ENCODE results near the gene POLR2B. TPM values are rescaled to one million over a fixed set of nuclear protein-coding genes. Genes with fewer than 3 reads are reported as not detected.

The POLR2B gene
- total and polyA plus RNA-seq, 8 donors, result 18.5 to 446 (median 60.9) TPM

DNA sequence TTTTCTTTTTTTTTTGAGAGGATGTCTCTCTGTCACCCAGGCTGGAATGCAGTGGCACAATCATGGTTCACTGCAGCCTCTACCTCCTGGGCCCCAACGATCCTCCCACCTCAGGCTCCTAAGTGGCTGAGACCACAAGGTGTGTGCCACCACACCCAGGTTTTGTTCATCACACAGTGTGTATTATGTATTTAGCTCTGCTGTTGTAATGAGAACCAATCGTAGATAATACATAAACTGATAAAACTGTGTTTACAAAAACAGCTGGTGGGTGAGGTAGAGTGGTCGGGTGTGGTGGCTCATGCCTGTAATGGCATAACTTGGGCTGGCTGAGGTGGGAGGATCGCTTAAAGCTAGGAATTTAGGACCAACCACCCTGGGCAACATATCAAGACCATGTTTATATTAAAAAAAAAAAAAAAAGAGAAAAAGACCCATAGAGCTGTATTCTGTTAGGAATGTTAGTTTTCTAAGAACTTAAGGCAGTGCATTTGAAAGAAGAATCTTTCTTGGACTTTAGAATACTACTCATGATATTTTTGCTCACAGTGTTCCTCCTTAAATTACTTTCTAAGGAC, 34.9 kb downstream of the POLR2B start:
- TF ChIP-seq, protein P1, sequence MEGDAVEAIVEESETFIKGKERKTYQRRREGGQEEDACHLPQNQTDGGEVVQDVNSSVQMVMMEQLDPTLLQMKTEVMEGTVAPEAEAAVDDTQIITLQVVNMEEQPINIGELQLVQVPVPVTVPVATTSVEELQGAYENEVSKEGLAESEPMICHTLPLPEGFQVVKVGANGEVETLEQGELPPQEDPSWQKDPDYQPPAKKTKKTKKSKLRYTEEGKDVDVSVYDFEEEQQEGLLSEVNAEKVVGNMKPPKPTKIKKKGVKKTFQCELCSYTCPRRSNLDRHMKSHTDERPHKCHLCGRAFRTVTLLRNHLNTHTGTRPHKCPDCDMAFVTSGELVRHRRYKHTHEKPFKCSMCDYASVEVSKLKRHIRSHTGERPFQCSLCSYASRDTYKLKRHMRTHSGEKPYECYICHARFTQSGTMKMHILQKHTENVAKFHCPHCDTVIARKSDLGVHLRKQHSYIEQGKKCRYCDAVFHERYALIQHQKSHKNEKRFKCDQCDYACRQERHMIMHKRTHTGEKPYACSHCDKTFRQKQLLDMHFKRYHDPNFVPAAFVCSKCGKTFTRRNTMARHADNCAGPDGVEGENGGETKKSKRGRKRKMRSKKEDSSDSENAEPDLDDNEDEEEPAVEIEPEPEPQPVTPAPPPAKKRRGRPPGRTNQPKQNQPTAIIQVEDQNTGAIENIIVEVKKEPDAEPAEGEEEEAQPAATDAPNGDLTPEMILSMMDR (IDR thresholded peaks at IDR 0.05), result no peak
- no peak for TF ChIP-seq POLR2A (IDR thresholded peaks at IDR 0.05)
- TF ChIP-seq POLR2AphosphoS5 (IDR thresholded peaks at IDR 0.05), result no peak
- TF ChIP-seq EP300 (IDR thresholded peaks at IDR 0.05), result no peak
- H3K36me3 ChIP-seq, result peaks cover 52 to 100% (median 100%) of the 10 kb centered on the region in 4 donors
- intact Hi-C loops (cut with DNase I; ENCODE audit: low total_unique reads), result no loop called here
- no peak for DNase-seq
- WGBS, 5 donors, result 51 to 60% (median 52%) methylated on average over 4 of the region's 4 CpGs
- no peak overlapping the region for H3K4me3 ChIP-seq
- H3K27ac ChIP-seq, result no peak overlapping the region
- no peaks in the 10 kb centered on the region for H3K4me1 ChIP-seq
- no peaks in the 10 kb centered on the region for H3K9me3 ChIP-seq
- no peaks in the 10 kb centered on the region for H3K27me3 ChIP-seq

- no peaks in the 10 kb centered on the region for H3K9me3 ChIP-seq
- no peak overlapping the region for H3K4me3 ChIP-seq
- intact Hi-C loops (cut with DNase I; ENCODE audit: low total_unique reads), result no loop called here
- DNase-seq, result no peak
- H3K27ac ChIP-seq, result no peak overlapping the region
- no peaks in the 10 kb centered on the region for H3K27me3 ChIP-seq
- peaks cover 49 to 100% (median 99%) of the 10 kb centered on the region in 4 donors for H3K36me3 ChIP-seq
- TF ChIP-seq EP300 (IDR thresholded peaks at IDR 0.05), result no peak
- no peak for TF ChIP-seq POLR2A (IDR thresholded peaks at IDR 0.05)
- no peak for TF ChIP-seq POLR2AphosphoS5 (IDR thresholded peaks at IDR 0.05)
- TF ChIP-seq, protein P1 (IDR thresholded peaks at IDR 0.05), result no peak
- peaks cover 0 to 10% (median 0%) of the 10 kb centered on the region in 4 donors for H3K4me1 ChIP-seq
Measured at GRCh38 chr4:57018980-57019379, 40.3 kb downstream of the POLR2B start.

GRCh38 chr4:57020467-57021101, 41.9 kb downstream of the POLR2B start:
- 81 to 94% (median 93%) methylated on average over 5 of the region's 5 CpGs for WGBS, 5 donors
- H3K9me3 ChIP-seq, result no peaks in the 10 kb centered on the region
- no peaks in the 10 kb centered on the region for H3K27me3 ChIP-seq
- intact Hi-C loops (cut with DNase I; ENCODE audit: low total_unique reads), result no loop called here
- H3K4me3 ChIP-seq, result no peak overlapping the region
- DNase-seq, result no peak
- H3K4me1 ChIP-seq, result peaks cover 0 to 10% (median 0%) of the 10 kb centered on the region in 4 donors
- H3K27ac ChIP-seq, result peak overlapping the region in 1 of 5 donors; percentile 7
- H3K36me3 ChIP-seq, result peaks cover 45 to 100% (median 99%) of the 10 kb centered on the region in 4 donors
- TF ChIP-seq EP300 (IDR thresholded peaks at IDR 0.05), result no peak
- TF ChIP-seq POLR2AphosphoS5 (IDR thresholded peaks at IDR 0.05), result no peak
- TF ChIP-seq, protein P1 (IDR thresholded peaks at IDR 0.05), result no peak
- no peak for TF ChIP-seq POLR2A (IDR thresholded peaks at IDR 0.05)

- Histone ChIP-seq H3K27ac (no peak overlapping the region), H3K4me3 (no peak overlapping the region), H3K27me3 (no peaks in the 10 kb centered on the region), H3K4me1 (peaks cover 0 to 10% (median 3%) of the 10 kb centered on the region in 4 donors), H3K36me3 (peaks cover 52 to 100% (median 99%) of the 10 kb centered on the region in 4 donors), H3K9me3 (no peaks in the 10 kb centered on the region)
- 76 to 86% (median 82%) methylated on average over 4 of the region's 4 CpGs for WGBS, 5 donors
- TF ChIP-seq EP300 (IDR thresholded peaks at IDR 0.05) (no peak), POLR2A (IDR thresholded peaks at IDR 0.05) (no peak), POLR2AphosphoS5 (IDR thresholded peaks at IDR 0.05) (no peak)
- TF ChIP-seq, protein P1 (IDR thresholded peaks at IDR 0.05), result no peak
- intact Hi-C loops (cut with DNase I; ENCODE audit: low total_unique reads), result no loop called here
- DNase-seq, result no peak
Measured at GRCh38 chr4:57023104-57023503, 44.4 kb downstream of the POLR2B start.
